Left ventricle myocardium superior (tissue), 1 donor: ENCODE data around the gene FAM131A. TPM values are rescaled to one million over a fixed set of nuclear protein-coding genes. Genes with fewer than 3 reads are reported as not detected.
"Not testable (repeated sequence)": the region's sequence is repeated elsewhere in the genome, so short reads cannot be mapped to it uniquely, and the experiment has no call there.

Experiments used
- ATAC-seq: fragments of 200-7000 bp; cut with Tn5 transposase; one replicate; pipeline ENCODE4 v1.9.1; 2020; ENCODE audit warnings: mild to moderate bottlenecking, moderate library complexity
- DNase-seq: peaks from one replicate; pipeline ENCODE4 v3.0.0-alpha.2; 2020
- intact Hi-C: fragments of 100-400 bp; cut with micrococcal nuclease; formaldehyde crosslinking; loops from one replicate; pipeline ENCODE4 v1.11.0; 2022
- total RNA-seq: library from RNA; stranded (reverse); fragmentation: NEBNext Ultra II Directional; extraction: Animal tissue kit (Norgen Biotek cat#: 25700); gene quantifications from one replicate; pipeline ENCODE4 v1.2.1, GENCODE V29; 2021
- donor health status: DM: no; HTN: yes; CAD: no; lungs with severe emphysema.

Gene FAM131A
- total RNA-seq, 1 donor from 2014 or later, result 41.0 TPM

GRCh38 chr3:184336547-184337398, 627 bp upstream of the FAM131A start:
- DNase-seq (peak; percentile 52), ATAC-seq (peak; percentile 53)
- intact Hi-C loops, result no loop called here

- ATAC-seq, result no peak
- intact Hi-C loops, result no loop called here
- DNase-seq, result no peak
These were observed 581 bp downstream of the FAM131A start for GRCh38 chr3:184337981-184338380.

DNA sequence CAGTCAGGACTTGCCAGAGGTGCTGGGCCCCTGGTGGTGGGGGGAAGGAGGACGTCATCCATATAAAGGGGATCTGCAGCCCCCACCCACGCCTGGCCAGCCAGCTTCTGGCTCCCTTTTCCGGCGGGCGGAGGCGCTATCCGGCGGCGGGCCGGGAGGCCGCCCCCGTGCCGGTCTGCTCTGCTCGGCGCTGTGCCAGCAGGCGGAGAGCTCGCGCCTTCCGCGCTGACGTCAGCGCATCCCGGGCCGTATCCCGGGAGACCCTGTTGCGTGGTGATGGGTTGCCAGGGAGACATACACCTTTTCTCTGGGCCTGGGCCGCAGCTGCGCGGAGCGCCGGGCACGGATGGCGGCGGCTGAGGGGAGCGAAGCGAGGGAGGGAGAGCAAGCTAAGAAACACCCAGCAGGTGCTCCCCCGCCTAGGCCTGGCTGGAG, 1.1 kb downstream of the FAM131A start:
- peak; percentile 91 for DNase-seq
- intact Hi-C loops, result no loop called here
- ATAC-seq, result peak; percentile 36

- intact Hi-C loops, result no loop called here
These were observed 1.6 kb downstream of the FAM131A start for GRCh38 chr3:184339001-184339400.

DNA sequence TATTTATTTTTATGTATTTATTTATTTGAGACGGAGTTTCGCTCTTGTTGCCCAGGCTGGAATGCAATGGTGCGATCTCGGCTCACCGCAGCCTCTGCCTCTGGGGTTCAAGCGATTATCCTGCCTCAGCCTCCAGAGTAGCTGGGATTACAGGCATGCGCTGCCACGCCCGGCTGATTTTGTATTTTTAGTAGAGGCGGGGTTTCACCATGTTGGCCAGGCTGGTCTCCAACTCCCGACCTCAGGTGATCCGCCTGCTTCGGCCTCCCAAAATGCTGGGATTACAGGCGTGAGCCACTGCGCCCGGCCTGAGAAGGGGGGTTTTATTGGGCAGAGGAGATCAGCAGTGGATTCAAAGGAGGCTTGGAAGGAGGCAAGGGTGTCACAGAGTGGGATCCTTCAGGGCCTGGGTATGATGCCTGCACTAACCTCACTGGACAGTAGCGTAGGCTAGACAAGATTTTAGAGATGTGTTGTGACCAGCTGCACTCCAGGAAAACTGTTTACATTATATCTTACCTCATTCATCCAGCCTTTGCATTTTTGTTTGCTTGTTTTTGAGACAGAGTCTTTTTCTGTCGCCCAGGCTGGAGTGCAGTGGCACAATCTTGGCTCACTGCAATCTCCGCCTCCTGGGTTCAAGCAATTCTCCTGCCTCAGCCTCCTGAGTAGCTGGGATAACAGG, 2.2 kb downstream of the FAM131A start:
- ATAC-seq, DNase-seq, intact Hi-C loops: not testable (repeated sequence)

More at GRCh38 chr3:184339001-184339400, 1.6 kb downstream of the FAM131A start:
- DNase-seq (no peak), ATAC-seq (no peak)

DNA sequence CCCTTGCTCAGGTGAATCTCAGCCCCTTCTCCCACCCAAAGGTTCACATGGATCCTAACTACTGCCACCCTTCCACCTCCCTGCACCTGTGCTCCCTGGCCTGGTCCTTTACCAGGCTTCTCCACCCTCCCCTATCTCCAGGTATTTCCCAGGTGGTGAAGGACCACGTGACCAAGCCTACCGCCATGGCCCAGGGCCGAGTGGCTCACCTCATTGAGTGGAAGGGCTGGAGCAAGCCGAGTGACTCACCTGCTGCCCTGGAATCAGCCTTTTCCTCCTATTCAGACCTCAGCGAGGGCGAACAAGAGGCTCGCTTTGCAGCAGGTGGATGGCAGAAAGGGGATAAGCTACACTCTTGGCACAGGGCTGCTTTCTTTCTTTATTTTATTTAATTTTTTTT, 4.5 kb downstream of the FAM131A start:
- DNase-seq, result no peak
- intact Hi-C loops, result no loop called here
- no peak for ATAC-seq

- intact Hi-C loops, result no loop called here
- DNase-seq, result no peak
- no peak for ATAC-seq
These were observed 5.9 kb downstream of the FAM131A start for GRCh38 chr3:184343200-184343876.

DNA sequence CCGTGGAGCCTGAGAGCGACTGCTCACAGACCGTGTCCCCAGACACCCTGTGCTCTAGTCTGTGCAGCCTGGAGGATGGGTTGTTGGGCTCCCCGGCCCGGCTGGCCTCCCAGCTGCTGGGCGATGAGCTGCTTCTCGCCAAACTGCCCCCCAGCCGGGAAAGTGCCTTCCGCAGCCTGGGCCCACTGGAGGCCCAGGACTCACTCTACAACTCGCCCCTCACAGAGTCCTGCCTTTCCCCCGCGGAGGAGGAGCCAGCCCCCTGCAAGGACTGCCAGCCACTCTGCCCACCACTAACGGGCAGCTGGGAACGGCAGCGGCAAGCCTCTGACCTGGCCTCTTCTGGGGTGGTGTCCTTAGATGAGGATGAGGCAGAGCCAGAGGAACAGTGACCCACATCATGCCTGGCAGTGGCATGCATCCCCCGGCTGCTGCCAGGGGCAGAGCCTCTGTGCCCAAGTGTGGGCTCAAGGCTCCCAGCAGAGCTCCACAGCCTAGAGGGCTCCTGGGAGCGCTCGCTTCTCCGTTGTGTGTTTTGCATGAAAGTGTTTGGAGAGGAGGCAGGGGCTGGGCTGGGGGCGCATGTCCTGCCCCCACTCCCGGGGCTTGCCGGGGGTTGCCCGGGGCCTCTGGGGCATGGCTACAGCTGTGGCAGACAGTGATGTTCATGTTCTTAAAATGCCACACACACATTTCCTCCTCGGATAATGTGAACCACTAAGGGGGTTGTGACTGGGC, 7.3 kb downstream of the FAM131A start:
- intact Hi-C loops, result no loop called here
- DNase-seq, result peak; percentile 28
- ATAC-seq, result no peak

- DNase-seq (peak; percentile 75), ATAC-seq (peak; percentile 84)
- intact Hi-C loops, result no loop called here
These were observed 8.1 kb downstream of the FAM131A start for GRCh38 chr3:184345317-184346144.

GRCh38 chr3:184346480-184347190, 9.2 kb downstream of the FAM131A start:
- intact Hi-C loops, result no loop called here
- DNase-seq (peak; percentile 36), ATAC-seq (no peak)

- intact Hi-C loops, result no loop called here
- no peak for ATAC-seq
- DNase-seq, result no peak
These were observed 10.1 kb downstream of the FAM131A start for GRCh38 chr3:184347321-184348056.

DNA sequence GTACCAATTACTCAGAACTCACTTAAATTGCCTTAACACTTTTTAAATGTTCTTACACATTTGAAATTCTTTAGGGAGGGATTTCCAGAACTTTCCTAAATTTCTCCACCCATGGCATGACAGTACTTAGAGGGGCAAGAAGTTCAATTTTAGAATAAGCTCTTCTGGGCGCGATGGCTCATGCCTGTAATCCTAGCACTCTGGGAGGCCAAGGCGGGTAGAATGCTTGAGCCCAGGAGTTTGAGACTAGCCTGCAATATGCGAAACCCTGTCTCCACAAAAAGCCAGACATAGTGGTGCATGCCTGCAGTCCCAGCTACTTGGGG, 10.6 kb downstream of the FAM131A start:
- no peak for DNase-seq
- no peak for ATAC-seq
- intact Hi-C loops, result no loop called here

GRCh38 chr3:184349563-184350470, 12.4 kb downstream of the FAM131A start:
- ATAC-seq, result no peak
- DNase-seq, result no peak
- intact Hi-C loops, result no loop called here

DNA sequence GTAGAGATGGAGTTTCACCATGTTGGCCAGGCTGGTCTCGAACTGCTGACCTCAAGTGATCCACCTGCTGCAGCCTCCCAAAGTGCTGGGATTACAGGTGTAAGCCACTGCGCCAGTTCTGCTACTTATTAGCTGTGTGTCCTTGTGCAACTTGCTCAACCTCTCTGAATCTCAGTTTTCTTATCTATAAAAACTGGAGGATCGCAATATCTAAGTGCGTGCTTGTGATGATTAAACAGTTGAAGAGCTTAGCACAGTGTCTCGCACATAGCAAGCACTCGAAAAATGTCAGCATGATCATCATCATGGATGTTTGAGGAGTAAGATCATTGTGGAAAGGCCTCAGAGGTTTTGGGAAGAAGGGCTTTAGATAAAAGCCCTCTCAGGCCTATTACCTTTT, 13.2 kb downstream of the FAM131A start:
- intact Hi-C loops, result no loop called here
- no peak for ATAC-seq
- no peak for DNase-seq

DNA sequence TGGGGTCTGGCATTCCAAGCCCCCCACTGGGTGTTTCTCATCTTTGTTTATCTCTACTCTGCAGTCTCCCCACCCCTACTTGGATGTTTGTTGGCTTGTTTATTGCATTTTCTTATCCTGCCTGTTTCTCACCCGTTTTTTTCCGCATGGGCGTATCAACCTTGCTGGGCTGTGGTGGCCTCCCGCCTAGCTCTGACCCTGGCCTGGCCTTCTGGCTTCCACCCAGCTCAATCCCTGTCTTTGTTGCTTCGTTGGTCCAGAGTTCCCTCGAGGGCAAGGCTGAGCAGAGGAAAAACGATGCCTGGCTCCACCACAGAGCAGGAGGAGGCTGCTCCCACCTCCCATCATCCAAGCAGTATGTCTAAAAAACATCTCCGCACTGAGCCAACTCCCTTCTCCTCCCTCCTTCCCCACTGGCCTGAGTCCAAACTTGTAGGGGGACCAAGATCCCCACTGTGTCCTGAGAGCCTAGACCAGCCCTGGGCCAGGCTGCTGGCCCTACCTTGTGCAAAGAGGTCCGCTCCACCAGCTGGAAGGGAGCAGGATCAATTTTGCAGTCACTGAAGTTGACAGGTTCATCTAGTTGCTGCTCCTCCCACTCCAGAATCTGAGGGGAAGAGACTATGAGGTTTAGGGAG, 14.2 kb downstream of the FAM131A start:
- intact Hi-C loops, result no loop called here
- no peak for ATAC-seq
- peak; percentile 15 for DNase-seq
